NAMALWA (cell line): Measurements from ENCODE around the gene NTRK2.
A peak's percentile ranks its signal among the peaks of the same experiment; 100 is the strongest.

ENCODE experiments used
- DNase-seq: peaks from one replicate; pipeline ENCODE4 v3.0.0-alpha.2; 2015; ENCODE audit warnings: low spot score

NTRK2 gene

GRCh38 chr9:84681516-84682285 is 12.2 kb downstream of the NTRK2 start:
- no peak for DNase-seq

DNA sequence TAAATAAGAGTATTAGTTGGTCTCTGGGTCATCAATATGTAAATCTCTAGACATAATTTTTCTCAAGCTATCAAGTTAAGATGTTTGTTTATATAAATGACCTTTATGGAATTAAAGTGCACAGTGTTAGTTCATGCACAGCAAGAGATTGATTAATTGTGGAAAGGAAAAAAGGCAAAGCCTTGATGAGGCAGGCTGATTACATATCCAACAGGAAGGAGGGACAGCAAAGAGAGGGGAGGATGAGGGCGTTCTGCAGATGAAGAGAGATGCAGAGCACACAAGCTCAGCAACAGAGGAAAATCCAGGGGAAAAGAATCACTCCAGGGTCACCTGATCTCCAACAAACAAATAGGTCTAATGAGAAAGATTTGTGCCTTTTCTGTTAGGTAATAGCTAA is 16.5 kb downstream of the NTRK2 start:
- no peak for DNase-seq

DNA sequence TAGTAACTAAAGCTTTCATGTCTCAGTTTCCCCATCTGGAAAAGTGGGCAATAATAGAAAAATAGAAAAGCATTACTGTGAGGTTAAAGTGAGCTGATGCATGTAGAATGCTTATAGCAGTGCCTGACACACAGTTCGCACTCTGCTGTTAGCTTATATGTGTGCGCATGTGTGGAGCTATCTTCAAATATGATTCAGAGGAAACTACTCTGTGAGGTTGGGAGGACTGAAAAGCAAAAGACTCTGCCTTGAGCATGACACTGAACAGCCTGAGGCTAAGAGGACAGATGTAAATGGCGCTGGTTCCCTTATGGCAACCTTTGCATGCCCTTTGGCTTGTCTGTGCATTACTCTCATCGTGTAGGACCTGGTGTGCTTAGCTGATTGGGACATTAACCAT is 19.4 kb downstream of the NTRK2 start:
- no peak for DNase-seq

DNA sequence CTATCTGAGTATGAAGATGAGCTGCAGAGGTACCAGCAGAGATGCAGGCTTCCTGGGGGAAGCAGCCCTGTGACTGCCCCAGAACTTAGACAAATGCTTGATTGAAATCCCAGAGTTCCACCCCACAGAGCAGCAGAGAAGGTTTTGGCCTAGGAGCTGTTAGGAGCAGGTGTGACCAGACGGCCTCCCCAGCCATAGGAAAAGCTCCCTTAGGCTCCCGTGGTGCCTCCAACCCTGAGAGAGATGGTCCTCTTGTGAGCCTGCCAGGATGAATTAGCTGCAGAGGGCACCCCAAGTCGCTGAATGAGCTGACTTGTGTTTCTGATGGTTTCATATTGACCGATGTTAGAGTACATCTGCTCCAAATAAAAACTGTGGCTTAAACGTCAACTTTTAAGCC is 22.1 kb downstream of the NTRK2 start:
- no peak for DNase-seq

- no peak for DNase-seq
Measured at GRCh38 chr9:84694248-84694647, 24.7 kb downstream of the NTRK2 start.

- DNase-seq = no peak
Measured at GRCh38 chr9:84697042-84697441, 27.5 kb downstream of the NTRK2 start.

DNA sequence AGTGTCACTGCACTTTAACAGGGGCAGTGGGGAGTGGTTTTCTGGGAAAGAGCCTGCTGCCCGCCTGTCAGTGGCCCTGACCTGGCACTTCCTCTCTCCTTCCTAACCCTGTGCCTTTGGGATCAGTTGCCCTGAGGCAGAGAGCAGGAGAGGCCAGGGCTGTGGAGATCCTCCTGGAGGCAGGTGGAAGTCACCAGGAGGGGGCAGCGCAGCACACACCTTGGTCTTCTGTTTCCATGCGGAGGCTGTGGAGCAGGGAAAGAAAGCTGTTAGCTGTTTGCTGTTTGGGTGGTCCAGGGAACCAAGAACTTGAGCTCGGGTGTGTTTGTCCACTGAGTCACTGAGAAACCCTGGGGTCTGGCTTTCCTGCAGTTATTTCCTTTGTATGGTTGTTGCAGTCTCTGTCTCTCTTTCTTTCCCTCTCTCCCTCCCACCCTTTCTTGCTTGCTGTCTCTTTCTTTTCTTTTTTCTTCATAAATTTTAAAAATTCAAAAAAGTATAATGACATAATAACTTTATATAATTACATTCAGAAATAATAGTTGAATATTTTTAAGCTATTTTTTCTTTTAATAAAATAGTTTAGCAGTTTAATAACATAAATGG is 28.1 kb downstream of the NTRK2 start:
- peak; percentile 32 for DNase-seq

DNA sequence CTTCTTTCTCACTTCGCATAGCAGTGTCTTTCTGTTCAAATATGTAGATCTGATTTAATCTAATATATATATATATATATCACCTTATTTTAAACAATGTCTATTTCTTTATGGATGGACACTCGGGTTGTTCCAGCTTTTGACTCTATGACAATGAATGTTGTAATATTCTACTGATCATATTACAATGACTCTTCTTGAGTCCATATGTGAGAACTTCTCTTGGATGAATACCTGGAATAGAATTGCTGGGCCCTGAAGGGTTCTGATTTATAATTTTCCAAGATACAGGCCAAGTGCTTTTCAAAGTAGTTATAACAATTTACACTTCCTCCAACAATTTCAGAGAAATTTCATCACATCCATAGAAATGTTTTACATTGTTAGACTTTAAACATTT is 28.8 kb downstream of the NTRK2 start:
- no peak for DNase-seq

GRCh38 chr9:84699984-84700383 is 30.5 kb downstream of the NTRK2 start:
- DNase-seq = no peak

- DNase-seq = no peak
Measured at GRCh38 chr9:84701801-84702200, 32.3 kb downstream of the NTRK2 start.

GRCh38 chr9:84702471-84702870 is 32.9 kb downstream of the NTRK2 start:
- no peak for DNase-seq

DNA sequence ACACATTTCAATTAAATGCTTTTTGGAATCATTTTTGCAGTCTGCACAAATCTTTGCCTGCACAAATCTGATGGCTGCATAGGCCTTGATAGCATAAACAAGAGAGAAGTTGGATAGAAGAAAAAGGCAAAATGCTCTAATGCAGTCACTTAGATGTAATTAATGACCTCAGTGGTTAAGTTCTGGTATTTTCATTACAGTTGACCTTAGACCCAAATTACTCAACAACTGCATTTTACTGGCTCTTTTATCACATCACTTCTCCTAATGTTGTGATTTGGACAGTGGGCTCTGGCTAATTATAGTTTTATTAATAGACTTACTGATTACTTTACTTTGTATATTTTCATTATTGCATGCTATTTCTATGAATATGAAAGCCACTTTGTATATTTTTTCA is 34.3 kb downstream of the NTRK2 start:
- no peak for DNase-seq

- DNase-seq = no peak
Measured at GRCh38 chr9:84705128-84705527, 35.6 kb downstream of the NTRK2 start.

GRCh38 chr9:84708400-84708799 is 38.9 kb downstream of the NTRK2 start:
- no peak for DNase-seq

GRCh38 chr9:84709056-84709455 is 39.5 kb downstream of the NTRK2 start:
- no peak for DNase-seq

GRCh38 chr9:84710701-84711397 is 41.3 kb downstream of the NTRK2 start:
- DNase-seq = no peak

- no peak for DNase-seq
Measured at GRCh38 chr9:84711398-84711777, 41.9 kb downstream of the NTRK2 start.

GRCh38 chr9:84711936-84712335 is 42.4 kb downstream of the NTRK2 start:
- DNase-seq = no peak

GRCh38 chr9:84716217-84716616 is 46.7 kb downstream of the NTRK2 start:
- DNase-seq = no peak

DNA sequence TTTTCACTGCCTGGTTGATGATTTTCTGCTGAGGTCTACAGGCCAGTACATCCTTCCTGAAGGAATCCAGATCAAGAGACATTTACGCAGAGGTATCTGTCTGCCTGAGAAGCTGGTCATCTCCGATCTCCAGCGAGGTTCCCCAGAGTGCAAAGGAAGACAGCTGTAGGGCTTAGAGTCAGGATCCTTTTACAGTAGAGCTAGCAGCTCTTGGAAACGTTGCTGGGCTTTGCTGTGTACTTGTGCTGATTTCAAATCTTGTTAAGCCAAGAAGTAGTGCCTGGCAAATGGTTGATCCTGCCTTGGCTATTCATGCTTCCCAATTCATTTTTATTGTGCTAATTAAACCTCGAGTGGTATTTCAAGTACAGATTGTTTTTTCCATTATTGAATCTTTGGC is 48.9 kb downstream of the NTRK2 start:
- DNase-seq = no peak

- DNase-seq = no peak
Measured at GRCh38 chr9:84722388-84722989, 53.0 kb downstream of the NTRK2 start.

- DNase-seq = no peak
Measured at GRCh38 chr9:84723426-84723825, 53.9 kb downstream of the NTRK2 start.

GRCh38 chr9:84731696-84732095 is 62.2 kb downstream of the NTRK2 start:
- DNase-seq = no peak
